HG03045 (cell line): ENCODE data around the gene CEL.
"Not testable (repeated sequence)": the region's sequence is repeated elsewhere in the genome, so short reads cannot be mapped to it uniquely, and the experiment has no call there.

Source experiments
- ATAC-seq: cut with Tn5 transposase; IDR thresholded peaks from one replicate; pipeline ENCODE4 v1.9.1; 2021; ENCODE audit warnings: mild to moderate bottlenecking, moderate library complexity; ENCODE audit not compliant: unreplicated experiment

Gene CEL

GRCh38 chr9:133081957-133082644 is 20.3 kb downstream of the CEL start:
- ATAC-seq, result not testable (repeated sequence)

DNA sequence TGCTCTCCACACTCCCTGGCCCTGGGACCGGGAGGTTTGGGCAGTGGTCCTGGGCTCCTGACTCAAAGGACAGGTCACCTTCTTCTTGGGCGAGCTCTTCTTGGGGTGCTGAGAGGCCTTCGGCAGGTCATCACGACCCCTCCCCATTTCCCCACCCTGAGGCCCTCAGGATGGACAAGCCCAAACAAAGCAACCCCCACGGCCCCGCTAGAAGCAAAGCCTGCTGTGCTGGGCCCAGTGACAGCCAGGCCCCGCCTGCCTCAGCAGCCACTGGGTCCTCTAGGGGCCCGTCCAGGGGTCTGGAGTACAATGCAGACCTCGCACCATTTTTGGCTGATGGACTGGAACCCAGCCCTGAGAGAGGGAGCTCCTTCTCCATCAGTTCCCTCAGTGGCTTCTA is 21.9 kb downstream of the CEL start:
- not testable (repeated sequence) for ATAC-seq

DNA sequence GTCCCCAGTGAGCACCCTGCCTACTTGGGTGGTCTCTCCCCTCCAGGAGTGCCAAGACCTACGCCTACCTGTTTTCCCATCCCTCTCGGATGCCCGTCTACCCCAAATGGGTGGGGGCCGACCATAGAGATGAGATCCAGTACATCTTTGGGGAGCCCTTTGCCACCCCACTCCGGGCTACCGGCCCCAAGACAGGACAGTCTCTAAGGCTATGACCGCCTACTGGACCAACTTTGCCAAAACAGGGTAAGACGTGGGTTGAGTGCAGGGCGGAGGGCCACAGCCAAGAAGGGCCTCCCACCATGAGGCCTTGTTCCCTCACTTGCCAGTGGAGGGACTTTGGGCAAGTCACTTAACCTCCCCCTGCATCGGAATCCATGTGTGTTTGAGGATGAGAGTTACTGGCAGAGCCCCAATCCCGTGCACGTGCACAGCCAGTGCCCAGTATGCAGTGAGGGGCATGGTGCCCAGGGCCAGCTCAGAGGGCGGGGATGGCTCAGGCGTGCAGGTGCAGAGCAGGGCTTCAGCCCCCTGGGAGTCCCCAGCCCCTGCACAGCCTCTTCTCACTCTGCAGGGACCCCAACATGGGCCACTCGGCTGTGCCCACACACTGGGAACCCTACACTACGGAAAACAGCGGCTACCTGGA is 24.6 kb downstream of the CEL start:
- not testable (repeated sequence) for ATAC-seq

- no peak for ATAC-seq
Observed at GRCh38 chr9:133086894-133087293, 25.1 kb downstream of the CEL start.

GRCh38 chr9:133087429-133088145 is 25.8 kb downstream of the CEL start:
- ATAC-seq, result no peak

GRCh38 chr9:133088146-133088750 is 26.5 kb downstream of the CEL start:
- no peak for ATAC-seq

DNA sequence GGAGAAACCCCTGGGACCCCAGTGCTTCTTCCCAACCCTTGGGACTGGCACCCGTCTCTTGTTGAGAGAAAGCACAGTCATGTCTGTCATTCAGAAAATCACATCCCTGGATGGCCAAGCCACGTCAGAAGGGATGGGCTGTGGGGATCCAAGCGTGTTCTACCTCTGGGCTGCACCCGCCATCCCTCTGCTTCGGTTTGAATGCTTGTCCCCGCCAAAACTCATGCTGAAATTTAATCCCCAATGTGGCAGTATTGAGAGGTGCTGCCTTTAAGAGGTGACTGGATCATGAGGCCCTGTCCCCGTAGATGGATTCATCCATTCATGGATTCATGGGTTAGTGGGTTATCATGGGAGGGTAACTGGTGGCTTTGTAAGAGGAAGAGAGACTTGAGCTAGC is 27.0 kb downstream of the CEL start:
- ATAC-seq, result no peak

- no peak for ATAC-seq
Observed at GRCh38 chr9:133089271-133089671, 27.5 kb downstream of the CEL start.

GRCh38 chr9:133090187-133090586 is 28.4 kb downstream of the CEL start:
- ATAC-seq, result no peak

- no peak for ATAC-seq
Observed at GRCh38 chr9:133090752-133091385, 29.1 kb downstream of the CEL start.

- not testable (repeated sequence) for ATAC-seq
Observed at GRCh38 chr9:133094351-133094750, 32.6 kb downstream of the CEL start.

- ATAC-seq, result no peak
Observed at GRCh38 chr9:133094842-133095393, 33.1 kb downstream of the CEL start.

- no peak for ATAC-seq
Observed at GRCh38 chr9:133098104-133098754, 36.4 kb downstream of the CEL start.

DNA sequence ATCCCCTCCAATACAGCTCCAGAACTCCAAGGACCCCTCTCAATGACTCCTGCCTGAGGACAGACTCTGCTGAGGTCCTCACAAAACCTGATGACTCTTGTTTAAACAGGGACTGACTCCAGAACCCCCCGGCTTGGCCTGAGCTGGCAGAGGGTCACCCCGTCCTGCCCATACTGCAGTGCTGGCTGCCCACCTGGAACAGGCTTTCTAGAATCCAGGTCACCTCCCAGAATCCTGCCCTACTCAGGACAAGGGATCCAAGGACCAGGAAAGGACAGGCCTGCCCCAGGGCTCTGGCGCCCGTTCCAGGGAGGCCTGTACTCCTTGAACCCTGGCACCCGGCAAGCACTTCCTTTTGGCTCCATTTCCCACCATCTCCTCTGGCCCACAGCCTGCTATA is 37.1 kb downstream of the CEL start:
- ATAC-seq, result no peak

- no peak for ATAC-seq
Observed at GRCh38 chr9:133099726-133100505, 38.1 kb downstream of the CEL start.

DNA sequence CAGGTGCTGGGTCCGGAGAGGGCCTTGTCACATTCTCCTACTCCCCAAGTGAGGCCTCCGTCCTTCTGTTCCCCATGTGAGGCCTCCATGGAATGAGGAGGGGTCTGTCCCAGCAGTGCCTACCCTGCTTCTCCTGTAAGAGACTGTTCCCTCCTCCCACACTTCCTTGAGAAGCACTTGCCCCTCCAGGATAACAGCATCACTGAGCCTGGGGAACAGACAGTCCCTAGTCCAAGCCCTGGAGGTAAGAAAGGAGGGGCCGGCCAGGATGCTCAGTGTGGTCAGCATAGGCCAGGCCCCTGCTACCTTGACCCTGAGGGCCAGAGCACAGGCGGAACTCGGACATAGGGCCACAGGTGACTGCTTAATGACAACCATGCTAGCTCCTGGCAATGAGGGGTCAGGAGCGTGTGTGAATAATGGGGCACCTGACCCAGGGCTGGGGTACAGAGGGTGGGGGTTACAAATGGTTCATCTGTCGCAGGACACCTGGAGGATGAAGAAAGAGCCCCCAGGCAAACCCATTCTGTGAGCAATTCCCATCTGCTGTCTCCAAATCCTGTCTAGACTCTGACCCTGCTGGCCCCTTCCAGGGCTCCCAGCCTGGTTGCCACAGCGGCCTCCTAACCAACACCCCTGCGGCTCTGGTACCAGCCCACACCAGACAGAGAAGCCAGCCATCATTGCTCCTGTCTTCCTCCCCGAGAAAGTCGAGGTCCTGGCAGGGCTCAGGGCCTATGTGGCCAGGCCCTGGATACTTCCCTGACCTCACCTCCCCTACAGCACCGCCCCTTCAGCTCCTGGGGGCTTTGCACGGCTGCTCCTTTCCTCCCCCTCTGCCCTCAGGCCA is 39.0 kb downstream of the CEL start:
- no peak for ATAC-seq

DNA sequence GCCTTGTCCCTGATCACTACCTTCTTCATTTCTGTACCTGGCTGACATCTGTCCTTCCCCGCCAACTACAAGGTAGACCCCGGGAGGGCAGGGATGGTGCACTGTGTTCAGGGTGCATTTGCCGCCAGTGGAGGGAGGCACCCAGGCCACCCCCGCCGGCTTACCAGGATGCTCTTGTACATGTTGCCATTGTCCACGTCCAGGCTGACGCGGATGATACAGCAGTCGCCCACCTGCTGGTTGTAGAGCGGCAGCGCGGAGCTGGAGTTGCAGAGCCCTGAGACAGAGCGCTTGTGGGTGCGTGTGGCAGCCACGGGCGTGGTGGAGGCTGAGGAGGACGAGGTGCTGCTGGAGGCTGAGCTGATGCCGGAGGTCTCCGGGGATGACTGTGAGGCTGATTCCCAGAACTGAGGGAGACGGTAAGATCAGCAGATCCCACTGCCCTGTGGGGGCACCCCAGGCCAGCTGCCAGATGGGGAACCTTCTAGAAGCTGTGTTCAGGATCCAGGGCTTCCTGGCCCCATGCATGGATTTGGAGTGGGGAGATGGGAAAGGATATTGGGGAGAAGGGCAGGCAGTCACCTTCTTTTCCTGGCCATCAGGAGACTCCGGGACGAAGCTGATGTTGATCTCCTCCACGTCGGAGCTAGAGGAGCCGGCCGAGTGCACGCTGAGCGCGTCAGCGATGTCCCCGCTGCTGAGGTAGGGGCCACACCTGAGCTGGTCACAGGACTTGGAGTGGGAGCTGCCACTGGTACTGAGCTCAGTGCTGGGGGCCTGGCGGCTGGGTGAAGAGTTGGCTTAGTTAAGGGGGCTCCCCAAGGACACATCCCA is 39.8 kb downstream of the CEL start:
- ATAC-seq, result no peak
